Glutamatergic neuron (in vitro differentiated cells): ENCODE measurements around the gene WFDC10A. TPM values are rescaled to one million over a fixed set of nuclear protein-coding genes. Genes with fewer than 3 reads are reported as not detected.
"Not testable (repeated sequence)": the region's sequence is repeated elsewhere in the genome, so short reads cannot be mapped to it uniquely, and the experiment has no call there.

Experiments
- DNase-seq: peaks from one replicate; pipeline ENCODE4 v3.0.0; 2022
- H3K27ac Mint-ChIP-seq: one replicate; pipeline ENCODE4 v1.8.0; 2020; ENCODE audit warnings: mild to moderate bottlenecking, mixed read lengths, inconsistent platforms; ENCODE audit not compliant: unreplicated experiment
- H3K27me3 Mint-ChIP-seq: one replicate; pipeline ENCODE4 v1.8.0; 2020; ENCODE audit warnings: mild to moderate bottlenecking, moderate library complexity, mixed read lengths, inconsistent platforms; ENCODE audit not compliant: unreplicated experiment
- H3K36me3 Mint-ChIP-seq: one replicate; pipeline ENCODE4 v1.8.0; 2020; ENCODE audit warnings: mild to moderate bottlenecking, mixed read lengths, inconsistent platforms; ENCODE audit not compliant: unreplicated experiment
- H3K4me1 Mint-ChIP-seq: one replicate; pipeline ENCODE4 v1.8.0; 2020; ENCODE audit warnings: mild to moderate bottlenecking, low read depth, mixed read lengths, inconsistent platforms; ENCODE audit not compliant: unreplicated experiment
- H3K4me3 Mint-ChIP-seq: one replicate; pipeline ENCODE4 v1.8.0; 2020; ENCODE audit warnings: mild to moderate bottlenecking, mixed read lengths, inconsistent platforms; ENCODE audit not compliant: unreplicated experiment
- H3K9me3 Mint-ChIP-seq: one replicate; pipeline ENCODE4 v1.8.0; 2020; ENCODE audit warnings: mild to moderate bottlenecking, moderate library complexity, mixed read lengths, inconsistent platforms; ENCODE audit not compliant: unreplicated experiment
- CTCF ChIP-seq: fragments of 200-600 bp; sonication (generic); IDR thresholded peaks from one replicate; pipeline ENCODE4 v1.5.0; 2021; ENCODE audit not compliant: partially characterized antibody, unreplicated experiment
- total RNA-seq: library from RNA; stranded (reverse); fragmentation: NEBNext Ultra II Directional; extraction: Animal tissue kit (Norgen Biotek cat#: 25700); gene quantifications from one replicate; pipeline ENCODE4 v1.2.1, GENCODE V29; 2021; ENCODE audit not compliant: unreplicated experiment

The WFDC10A gene
- total RNA-seq, 1 donor from 2014 or later, result not detected

GRCh38 chr20:45630371-45630770, 832 bp downstream of the WFDC10A start:
- peaks cover 3% of the 10 kb centered on the region for H3K27me3 Mint-ChIP-seq
- no peak overlapping the region for H3K4me3 Mint-ChIP-seq
- H3K9me3 Mint-ChIP-seq, result no peaks in the 10 kb centered on the region
- H3K4me1 Mint-ChIP-seq, result no peaks in the 10 kb centered on the region
- no peak for DNase-seq
- H3K27ac Mint-ChIP-seq, result no peak overlapping the region
- H3K36me3 Mint-ChIP-seq, result no peaks in the 10 kb centered on the region
- TF ChIP-seq CTCF, result no peak

GRCh38 chr20:45631184-45631583, 1.6 kb downstream of the WFDC10A start, which contains the start of gene WFDC9:
Gene WFDC9, minus strand, starts transcription at chr20:45631284. Its CDS starts 21,103 bp downstream, at chr20:45610181.
- Mint-ChIP-seq H3K27ac (no peak within 1 kb of the TSS), H3K9me3 (no peaks in the 10 kb centered on the region), H3K4me1 (no peaks in the 10 kb centered on the region), H3K36me3 (no peaks in the 10 kb centered on the region), H3K4me3 (no peak within 1 kb of the TSS), H3K27me3 (peaks cover 3% of the 10 kb centered on the region)
- DNase-seq, result no peak
- no peak for TF ChIP-seq CTCF

- H3K27ac Mint-ChIP-seq, result no peak overlapping the region
- no peaks in the 10 kb centered on the region for H3K27me3 Mint-ChIP-seq
- H3K36me3 Mint-ChIP-seq, result no peaks in the 10 kb centered on the region
- H3K9me3 Mint-ChIP-seq, result no peaks in the 10 kb centered on the region
- no peak for TF ChIP-seq CTCF
- no peak overlapping the region for H3K4me3 Mint-ChIP-seq
- no peaks in the 10 kb centered on the region for H3K4me1 Mint-ChIP-seq
- no peak for DNase-seq
These were observed 7.0 kb downstream of the WFDC10A start for GRCh38 chr20:45636513-45636912.

- TF ChIP-seq CTCF, result no peak
- H3K27me3 Mint-ChIP-seq, result no peaks in the 10 kb centered on the region
- H3K4me1 Mint-ChIP-seq, result no peaks in the 10 kb centered on the region
- H3K9me3 Mint-ChIP-seq, result no peaks in the 10 kb centered on the region
- no peak overlapping the region for H3K4me3 Mint-ChIP-seq
- H3K36me3 Mint-ChIP-seq, result peaks cover 3% of the 10 kb centered on the region
- no peak overlapping the region for H3K27ac Mint-ChIP-seq
- DNase-seq, result no peak
These were observed 10.1 kb downstream of the WFDC10A start for GRCh38 chr20:45639687-45640086.

- not testable (repeated sequence) for H3K4me1 Mint-ChIP-seq, DNase-seq, H3K27me3 Mint-ChIP-seq, H3K9me3 Mint-ChIP-seq, H3K36me3 Mint-ChIP-seq, H3K27ac Mint-ChIP-seq, H3K4me3 Mint-ChIP-seq
These were observed 11.5 kb downstream of the WFDC10A start for GRCh38 chr20:45641076-45641475.

GRCh38 chr20:45645869-45646268, 16.3 kb downstream of the WFDC10A start:
- not testable (repeated sequence) for H3K4me3 Mint-ChIP-seq, H3K27me3 Mint-ChIP-seq, H3K9me3 Mint-ChIP-seq, H3K4me1 Mint-ChIP-seq, H3K27ac Mint-ChIP-seq, DNase-seq, H3K36me3 Mint-ChIP-seq
